Spleen (tissue), 11 donors: Measurements from ENCODE around the gene AMOTL1. TPM values are rescaled to one million over a fixed set of nuclear protein-coding genes. Genes with fewer than 3 reads are reported as not detected.

Experiments
- DNase-seq: peaks from one replicate; pipeline ENCODE4 v3.0.0-alpha.2; 2020
- H3K27ac ChIP-seq, 8 donors: fragments of 200-600 bp; sonication (generic) in 7 of 8; 1 replicate in 4 of 8; 2 replicates in 4 of 8; pipeline versions ENCODE4 v1.5.0 to v1.8.0; 2016 to 2021; ENCODE audit warnings: inconsistent platforms in 4 of 8, mild to moderate bottlenecking in 4 of 8, moderate library complexity in 1 of 8
- H3K27me3 ChIP-seq, 7 donors: fragments of 200-600 bp; sonication (generic) in 6 of 7; replicated peaks in 1 of 7; 1 replicate in 4 of 7; 2 replicates in 3 of 7; pipeline versions ENCODE4 v1.5.0 to v1.8.0; 2016 to 2021; ENCODE audit warnings: inconsistent platforms in 3 of 7, mild to moderate bottlenecking in 1 of 7
- H3K36me3 ChIP-seq, 6 donors: fragments of 200-600 bp; sonication (generic) in 5 of 6; 1 replicate in 4 of 6; 2 replicates in 2 of 6; pipeline versions ENCODE4 v1.5.0 to v1.8.0; 2016 to 2021; ENCODE audit warnings: inconsistent platforms in 2 of 6
- H3K4me1 ChIP-seq, 6 donors: fragments of 200-600 bp; sonication (generic) in 5 of 6; 1 replicate in 3 of 6; 2 replicates in 3 of 6; pipeline versions ENCODE4 v1.5.0 to v1.8.0; 2016 to 2021; ENCODE audit warnings: inconsistent platforms in 3 of 6
- H3K4me3 ChIP-seq, 8 donors: fragments of 200-600 bp; sonication (generic) in 7 of 8; 1 replicate in 4 of 8; 2 replicates in 4 of 8; pipeline versions ENCODE4 v1.5.0 to v1.8.0; 2016 to 2021; ENCODE audit warnings: inconsistent platforms in 4 of 8, mild to moderate bottlenecking in 4 of 8, moderate library complexity in 2 of 8
- H3K9me3 ChIP-seq, 8 donors: fragments of 200-600 bp; sonication (generic) in 7 of 8; 1 replicate in 4 of 8; 2 replicates in 4 of 8; pipeline versions ENCODE4 v1.5.0 to v1.8.0; 2016 to 2021; ENCODE audit warnings: inconsistent platforms in 4 of 8
- POLR2A ChIP-seq, 3 donors: fragments of 450-650 bp; IDR thresholded peaks; one replicate each; pipeline ENCODE4 v1.5.1; 2017; ENCODE audit warnings: antibody characterized with exemption in 3 of 3, mild to moderate bottlenecking in 1 of 3
- POLR2AphosphoS5 ChIP-seq, 3 donors: sonication (generic); formaldehyde crosslinking; IDR thresholded peaks; one replicate each; pipeline ENCODE4 v1.5.1; 2017; ENCODE audit warnings: antibody characterized with exemption in 3 of 3
- WGBS, 5 donors: extraction: QIAGEN DNeasy Blood & Tissue Kit in 3 of 5; methylation state at CpG; one replicate each; pipeline versions ENCODE4 v1.1.5 to v1.1.7; 2013 to 2018; 5-methylcytosine and 5-hydroxymethylcytosine counted together
- intact Hi-C: fragments of 100-400 bp; cut with DNase I; formaldehyde crosslinking; loops from one replicate; pipeline ENCODE4 v1.15.0; 2023; ENCODE audit warnings: low total_unique reads
- polyA plus RNA-seq, 3 donors: library from polyadenylated mRNA; stranded (reverse); fragments of 200-250 nt; gene quantifications; one replicate each; pipeline ENCODE4 v1.2.1, GENCODE V29; 2013
- total RNA-seq, 7 donors: library from RNA; depleted of rRNA in 3 of 7; stranded (reverse); fragments of >200 nt in 3 of 7; fragmentation: NEBNext Ultra II Directional in 4 of 7; extraction: Animal tissue kit (Norgen Biotek cat#: 25700) in 4 of 7; gene quantifications; one replicate each; pipeline versions ENCODE4 v1.1.0 to v1.2.1, GENCODE V29; 2016 to 2021
- TF ChIP-seq, protein P1 (sequence below), 11 experiments: fragments of 200-600 bp in 7 of 11; fragments of 450-650 bp in 4 of 11; sonication (generic) in 4 of 11; IDR thresholded peaks in 8 of 11; conservative IDR thresholded peaks in 3 of 11; 1 replicate in 7 of 11; 2 replicates in 4 of 11; pipeline versions ENCODE4 v1.4.0 to v1.8.0; 2016 to 2021; ENCODE audit warnings: antibody characterized with exemption in 11 of 11, inconsistent platforms in 4 of 11, mild to moderate bottlenecking in 1 of 11
- donor health status: healthy with polysubstance abuse.
- donor health status: DM: no; HTN: no; CAD: no; lungs with moderate emphysema.
- donor health status: DM: no; HTN: no; CAD: no.
- donor health status: Bipolar disorder and iron deficiency.
- donor health status: healthy.
- donor health status: DM: no; HTN: no; CAD: no.
- donor health status: DM: yes; HTN: yes; CAD: no.

AMOTL1 gene
- total and polyA plus RNA-seq, 10 donors = 1.4 to 43.9 (median 29.7) TPM

DNA sequence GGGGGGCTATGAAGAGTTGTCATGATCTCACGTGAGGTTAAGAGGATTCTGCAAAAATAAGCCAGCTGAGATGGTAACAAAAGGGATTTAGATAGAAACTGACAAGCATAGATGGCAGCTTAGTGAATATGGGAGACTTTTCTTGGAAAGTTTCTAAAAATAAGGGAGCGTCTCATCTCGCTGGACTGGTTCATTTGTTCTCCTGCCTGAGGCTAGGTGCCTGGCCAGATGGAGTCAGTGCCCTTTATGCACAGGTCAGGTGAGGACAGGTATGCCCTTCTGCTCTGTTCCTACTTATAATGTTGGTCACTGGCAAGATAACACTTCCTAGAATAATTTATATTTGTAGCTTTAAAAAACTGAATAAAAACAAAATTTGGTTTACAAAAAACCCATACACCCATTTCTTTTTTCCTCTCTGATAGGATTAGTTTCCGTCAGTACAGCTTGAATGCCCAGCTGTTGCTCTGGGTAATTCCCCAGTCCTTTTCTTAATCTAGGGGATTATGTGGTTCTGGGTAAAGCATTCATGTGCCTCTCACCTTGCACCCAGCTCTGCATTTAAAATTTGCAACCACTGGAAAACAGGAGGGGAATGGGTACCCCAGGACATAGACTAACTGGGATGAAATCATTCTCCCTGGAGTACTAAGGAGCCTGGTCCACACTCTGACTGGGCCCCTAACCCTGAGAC, 90.0 kb downstream of the AMOTL1 start:
- no peak overlapping the region for H3K4me3 ChIP-seq

DNA sequence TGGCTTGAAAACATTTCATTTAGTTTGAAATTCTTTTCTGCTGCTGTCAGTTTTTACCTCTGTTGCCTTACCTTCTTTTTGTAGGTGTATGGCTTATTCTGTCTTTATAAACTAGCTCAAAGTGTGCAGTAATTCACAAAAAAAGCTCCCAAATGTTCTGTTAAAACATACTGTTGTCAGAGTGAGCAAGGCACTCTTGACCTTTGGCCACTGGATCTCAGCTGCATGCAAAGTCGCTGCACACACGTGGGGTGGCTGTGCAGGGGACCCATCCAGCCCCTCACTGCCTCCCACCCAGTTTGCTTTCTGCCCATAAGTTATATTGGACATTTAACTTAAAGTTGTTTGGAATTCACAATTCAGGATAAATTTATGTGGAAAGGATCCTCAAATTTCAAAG, 92.2 kb downstream of the AMOTL1 start:
- Histone ChIP-seq H3K36me3 (peaks cover 0 to 91% (median 19%) of the 10 kb centered on the region in 6 donors), H3K4me1 (no peaks in the 10 kb centered on the region), H3K9me3 (no peaks in the 10 kb centered on the region), H3K4me3 (no peak overlapping the region), H3K27ac (no peak overlapping the region), H3K27me3 (no peaks in the 10 kb centered on the region)
- TF ChIP-seq POLR2AphosphoS5 (IDR thresholded peaks at IDR 0.05) (no peak), POLR2A (IDR thresholded peaks at IDR 0.05) (no peak)
- TF ChIP-seq, protein P1, sequence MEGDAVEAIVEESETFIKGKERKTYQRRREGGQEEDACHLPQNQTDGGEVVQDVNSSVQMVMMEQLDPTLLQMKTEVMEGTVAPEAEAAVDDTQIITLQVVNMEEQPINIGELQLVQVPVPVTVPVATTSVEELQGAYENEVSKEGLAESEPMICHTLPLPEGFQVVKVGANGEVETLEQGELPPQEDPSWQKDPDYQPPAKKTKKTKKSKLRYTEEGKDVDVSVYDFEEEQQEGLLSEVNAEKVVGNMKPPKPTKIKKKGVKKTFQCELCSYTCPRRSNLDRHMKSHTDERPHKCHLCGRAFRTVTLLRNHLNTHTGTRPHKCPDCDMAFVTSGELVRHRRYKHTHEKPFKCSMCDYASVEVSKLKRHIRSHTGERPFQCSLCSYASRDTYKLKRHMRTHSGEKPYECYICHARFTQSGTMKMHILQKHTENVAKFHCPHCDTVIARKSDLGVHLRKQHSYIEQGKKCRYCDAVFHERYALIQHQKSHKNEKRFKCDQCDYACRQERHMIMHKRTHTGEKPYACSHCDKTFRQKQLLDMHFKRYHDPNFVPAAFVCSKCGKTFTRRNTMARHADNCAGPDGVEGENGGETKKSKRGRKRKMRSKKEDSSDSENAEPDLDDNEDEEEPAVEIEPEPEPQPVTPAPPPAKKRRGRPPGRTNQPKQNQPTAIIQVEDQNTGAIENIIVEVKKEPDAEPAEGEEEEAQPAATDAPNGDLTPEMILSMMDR (IDR thresholded peaks at IDR 0.05 in 8 of 11, conservative IDR thresholded peaks at IDR 0.05 in 3 of 11) = no peak
- DNase-seq = no peak
- 68 to 86% (median 82%) methylated on average over 2 of the region's 2 CpGs for WGBS, 5 donors
- intact Hi-C loops = no loop called here

More for the DNA sequence above, 90.0 kb downstream of the AMOTL1 start:
- no peak for DNase-seq
- peaks cover 0 to 94% (median 20%) of the 10 kb centered on the region in 6 donors for H3K36me3 ChIP-seq
- H3K27me3 ChIP-seq = no peaks in the 10 kb centered on the region
- no peak overlapping the region for H3K27ac ChIP-seq
- intact Hi-C loops = no loop called here
- TF ChIP-seq POLR2A (IDR thresholded peaks at IDR 0.05) = no peak
- TF ChIP-seq, protein P1 (IDR thresholded peaks at IDR 0.05 in 8 of 11, conservative IDR thresholded peaks at IDR 0.05 in 3 of 11) = no peak
- TF ChIP-seq POLR2AphosphoS5 (IDR thresholded peaks at IDR 0.05) = no peak
- H3K9me3 ChIP-seq = no peaks in the 10 kb centered on the region
- WGBS, 5 donors = 84 to 89% (median 88%) methylated on average over 4 of the region's 4 CpGs
- H3K4me1 ChIP-seq = no peaks in the 10 kb centered on the region

DNA sequence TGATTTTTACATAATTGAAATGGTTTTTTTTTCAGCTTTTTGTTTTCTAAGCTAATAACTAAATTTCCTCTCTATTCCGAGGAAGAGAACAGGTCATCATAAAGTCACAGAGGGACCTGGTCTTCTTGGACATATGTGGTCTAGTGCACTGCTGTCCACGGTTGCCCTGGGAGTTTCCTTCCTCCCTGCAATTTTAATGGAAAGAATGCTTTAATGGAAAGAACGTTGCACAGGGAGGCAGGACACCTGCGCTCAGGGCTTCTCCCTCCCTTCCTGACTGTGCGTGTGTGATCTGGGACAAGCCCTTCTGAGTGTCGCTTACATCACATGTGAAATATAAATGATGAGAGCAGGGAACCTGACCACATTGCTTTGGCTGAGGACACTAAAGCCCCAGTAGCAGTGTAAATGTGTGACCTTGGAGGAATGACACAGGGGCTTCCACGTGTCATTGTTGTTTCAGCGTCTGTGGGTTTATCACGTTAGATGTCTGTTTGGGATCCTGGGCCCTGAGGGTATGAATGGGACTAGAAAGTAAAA, 93.2 kb downstream of the AMOTL1 start:
- TF ChIP-seq POLR2AphosphoS5 (IDR thresholded peaks at IDR 0.05) = no peak
- TF ChIP-seq POLR2A (IDR thresholded peaks at IDR 0.05) = no peak
- TF ChIP-seq, protein P1 (IDR thresholded peaks at IDR 0.05 in 8 of 11, conservative IDR thresholded peaks at IDR 0.05 in 3 of 11) = no peak
- no peaks in the 10 kb centered on the region for H3K4me1 ChIP-seq
- no peak overlapping the region for H3K27ac ChIP-seq
- WGBS, 5 donors = 72 to 89% (median 84%) methylated on average over 9 of the region's 9 CpGs
- no peak overlapping the region for H3K4me3 ChIP-seq
- no peaks in the 10 kb centered on the region for H3K9me3 ChIP-seq
- peaks cover 0 to 91% (median 26%) of the 10 kb centered on the region in 6 donors for H3K36me3 ChIP-seq
- no peak for DNase-seq
- intact Hi-C loops = no loop called here
- no peaks in the 10 kb centered on the region for H3K27me3 ChIP-seq
